CD8-positive, alpha-beta memory T cell (primary cell): ENCODE results near the gene ALG6. TPM values are rescaled to one million over a fixed set of nuclear protein-coding genes. Genes with fewer than 3 reads are reported as not detected.

ENCODE experiments used
- CTCF ChIA-PET: fragments of 350-600 bp; sonication (Branson Sonifier 250); formaldehyde crosslinking; loops from one replicate; lab custom pipeline; 2021; ENCODE audit warnings: antibody characterized with exemption; lab: Charles Lee
- POLR2A ChIA-PET: fragments of 350-600 bp; sonication (Branson Sonifier 250); formaldehyde crosslinking; loops from one replicate; lab custom pipeline; 2021; ENCODE audit warnings: antibody characterized with exemption; lab: Charles Lee
- DNase-seq, 5 donors: peaks; one replicate each; pipeline versions ENCODE4 v3.0.0 to v3.0.0-alpha.2; 2020 to 2022; ENCODE audit warnings: mixed read lengths in 1 of 5
- H3K27ac ChIP-seq: one replicate; pipeline ENCODE4 v1.7.0; 2013; ENCODE audit warnings: low read depth, mild to moderate bottlenecking, low read length, moderate library complexity
- H3K27me3 ChIP-seq: 2 replicates; pipeline ENCODE4 v1.7.0; 2013; ENCODE audit warnings: low read length, mild to moderate bottlenecking; ENCODE audit not compliant: insufficient read depth, poor library complexity, severe bottlenecking
- H3K36me3 ChIP-seq: 2 replicates; pipeline ENCODE4 v1.7.0; 2013; ENCODE audit warnings: mild to moderate bottlenecking, low read length, moderate library complexity; ENCODE audit not compliant: insufficient read depth
- H3K4me1 ChIP-seq: 2 replicates; pipeline ENCODE4 v1.7.0; 2013; ENCODE audit warnings: mild to moderate bottlenecking, low read length, moderate library complexity; ENCODE audit not compliant: insufficient read depth
- H3K4me3 ChIP-seq: 2 replicates; pipeline ENCODE4 v1.7.0; 2013; ENCODE audit warnings: mild to moderate bottlenecking, low read length
- H3K9me3 ChIP-seq: 2 replicates; pipeline ENCODE4 v1.7.0; 2013; ENCODE audit warnings: mild to moderate bottlenecking, low read length
- H3K27ac Mint-ChIP-seq, 8 donors: one replicate each; pipeline ENCODE4 v1.8.0; 2020 to 2021; ENCODE audit warnings: mixed read lengths in 8 of 8, mild to moderate bottlenecking in 6 of 8, inconsistent platforms in 3 of 8, moderate library complexity in 3 of 8
- H3K27me3 Mint-ChIP-seq, 2 donors: one replicate each; pipeline ENCODE4 v1.8.0; 2020 to 2021; ENCODE audit warnings: mixed read lengths in 2 of 2, mild to moderate bottlenecking in 1 of 2, moderate library complexity in 1 of 2
- H3K36me3 Mint-ChIP-seq, 3 donors: one replicate each; pipeline ENCODE4 v1.8.0; 2020 to 2021; ENCODE audit warnings: mixed read lengths in 3 of 3, inconsistent platforms in 1 of 3, mild to moderate bottlenecking in 1 of 3
- H3K4me1 Mint-ChIP-seq, 3 donors: one replicate each; pipeline ENCODE4 v1.8.0; 2020 to 2021; ENCODE audit warnings: mixed read lengths in 3 of 3, inconsistent platforms in 1 of 3, mild to moderate bottlenecking in 1 of 3
- H3K4me3 Mint-ChIP-seq, 7 donors: one replicate each; pipeline ENCODE4 v1.8.0; 2020 to 2021; ENCODE audit warnings: mixed read lengths in 7 of 7, mild to moderate bottlenecking in 6 of 7, moderate library complexity in 4 of 7, inconsistent platforms in 2 of 7
- H3K9me3 Mint-ChIP-seq, 5 donors: one replicate each; pipeline ENCODE4 v1.8.0; 2020 to 2022; ENCODE audit warnings: mixed read lengths in 5 of 5, mild to moderate bottlenecking in 3 of 5, moderate library complexity in 2 of 5, inconsistent platforms in 1 of 5
- polyA plus RNA-seq: library from polyadenylated mRNA; unstranded; fragments of 300-500 nt; fragmentation: Illumina TruSeq; gene quantifications from one replicate; pipeline ENCODE4 v1.2.3, GENCODE V29; 2021
- total RNA-seq, 2 experiments: library from RNA; stranded (reverse); gene quantifications; one replicate each; pipeline ENCODE4 v1.2.3, GENCODE V29; 2021

Gene ALG6
- total and polyA plus RNA-seq, 3 experiments from 2014 or later: 21.2 to 25.6 (median 24.6) TPM

DNA sequence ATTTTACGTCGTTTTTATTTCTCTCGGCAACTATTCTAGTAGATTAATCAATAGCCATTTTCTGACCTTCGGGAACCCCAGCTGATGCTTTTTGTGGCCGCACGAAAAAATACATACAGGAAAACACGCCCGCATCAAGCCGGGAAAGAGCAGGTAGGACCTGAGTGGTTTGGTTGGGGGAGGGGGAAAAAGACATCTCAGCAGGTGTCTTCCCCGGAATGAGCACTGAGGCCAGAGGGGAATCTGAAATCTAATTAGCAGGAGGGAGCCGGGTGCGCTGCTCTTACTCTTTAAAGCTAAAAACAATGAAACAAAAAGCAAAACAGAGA, 45.7 kb upstream of the ALG6 start:
- H3K27me3 ChIP-seq: peaks cover 69% of the 10 kb centered on the region
- DNase-seq: peak in 1 of 5 donors; percentile 12
- H3K4me3 ChIP-seq: peak overlapping the region; percentile 34
- Mint-ChIP-seq H3K27me3 (peaks cover 72 to 74% of the 10 kb centered on the region in 2 donors), H3K27ac (peak overlapping the region in 6 of 8 donors; percentile 34 to 80 (median 71)), H3K36me3 (peaks cover 2 to 19% (median 3%) of the 10 kb centered on the region in 3 donors), H3K4me3 (peak overlapping the region; percentile 63 to 89 (median 77)), H3K4me1 (peaks cover 39 to 45% (median 43%) of the 10 kb centered on the region in 3 donors), H3K9me3 (peaks cover 26 to 58% (median 48%) of the 10 kb centered on the region in 5 donors)
- POLR2A ChIA-PET: no interaction called here
- CTCF ChIA-PET: no interaction called here
- H3K9me3 ChIP-seq: no peaks in the 10 kb centered on the region
- no peaks in the 10 kb centered on the region for H3K36me3 ChIP-seq
- no peak overlapping the region for H3K27ac ChIP-seq
- peaks cover 8% of the 10 kb centered on the region for H3K4me1 ChIP-seq

DNA sequence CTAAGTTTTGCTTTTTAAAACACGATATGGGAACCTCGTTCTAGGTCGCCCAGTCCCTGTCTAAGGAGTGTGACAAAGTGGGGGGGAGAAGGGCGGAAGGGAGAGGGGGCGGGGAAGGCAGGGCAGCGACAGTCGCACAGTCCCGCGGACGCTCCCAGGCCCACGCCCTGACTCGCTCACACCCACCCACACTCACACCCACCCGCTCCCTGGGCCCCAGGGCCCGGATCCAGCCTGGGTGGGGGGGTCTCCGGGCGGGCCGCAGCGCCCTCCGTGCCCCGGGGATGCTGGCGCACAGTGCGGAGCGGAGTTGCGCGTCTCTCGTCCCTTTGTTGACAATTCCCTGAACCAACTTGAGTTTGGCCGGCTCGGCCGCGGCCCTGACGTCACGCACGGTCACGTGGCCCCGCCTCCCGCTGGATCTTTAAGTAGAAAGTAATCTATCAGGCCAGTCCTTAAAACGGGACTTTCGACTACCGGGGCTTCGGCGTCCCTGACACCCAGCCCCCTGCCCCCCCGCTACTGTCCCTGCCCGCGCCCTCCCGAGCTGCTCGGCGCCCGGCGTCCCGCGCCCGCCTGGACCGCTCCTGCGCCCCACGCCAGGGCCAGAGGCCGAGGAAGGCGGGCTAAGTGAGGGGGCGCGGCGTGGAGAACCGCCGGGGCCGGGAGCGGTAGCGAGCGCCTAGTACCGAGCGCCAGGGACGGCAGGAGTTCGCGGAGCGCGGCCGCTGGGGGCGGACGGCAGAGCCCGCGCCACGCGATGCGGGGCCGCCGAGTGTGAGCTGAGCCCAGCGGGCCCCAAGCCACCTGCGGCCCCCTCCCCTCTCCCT, 45.1 kb upstream of the ALG6 start, which contains the start of gene FOXD3:
TSS of gene FOXD3 (plus strand) at position 454 of the 830 bp plus-strand sequence. CDS start 492 bp downstream, outside the sequence.
- Mint-ChIP-seq H3K9me3 (peaks cover 26 to 64% (median 54%) of the 10 kb centered on the region in 5 donors), H3K4me3 (peak within 1 kb of the TSS; percentile 80 to 91 (median 83)), H3K4me1 (peaks cover 41 to 48% (median 46%) of the 10 kb centered on the region in 3 donors), H3K27me3 (peaks cover 77 to 80% of the 10 kb centered on the region in 2 donors), H3K36me3 (peaks cover 2 to 19% (median 3%) of the 10 kb centered on the region in 3 donors), H3K27ac (peak within 1 kb of the TSS in 6 of 8 donors; percentile 34 to 89 (median 74))
- peaks cover 13% of the 10 kb centered on the region for H3K4me1 ChIP-seq
- CTCF ChIA-PET: no interaction called here
- POLR2A ChIA-PET: no interaction called here
- peak within 1 kb of the TSS; percentile 43 for H3K4me3 ChIP-seq
- peaks cover 74% of the 10 kb centered on the region for H3K27me3 ChIP-seq
- no peaks in the 10 kb centered on the region for H3K9me3 ChIP-seq
- no peaks in the 10 kb centered on the region for H3K36me3 ChIP-seq
- H3K27ac ChIP-seq: no peak within 1 kb of the TSS
- peak in 1 of 5 donors; percentile 16 for DNase-seq

DNA sequence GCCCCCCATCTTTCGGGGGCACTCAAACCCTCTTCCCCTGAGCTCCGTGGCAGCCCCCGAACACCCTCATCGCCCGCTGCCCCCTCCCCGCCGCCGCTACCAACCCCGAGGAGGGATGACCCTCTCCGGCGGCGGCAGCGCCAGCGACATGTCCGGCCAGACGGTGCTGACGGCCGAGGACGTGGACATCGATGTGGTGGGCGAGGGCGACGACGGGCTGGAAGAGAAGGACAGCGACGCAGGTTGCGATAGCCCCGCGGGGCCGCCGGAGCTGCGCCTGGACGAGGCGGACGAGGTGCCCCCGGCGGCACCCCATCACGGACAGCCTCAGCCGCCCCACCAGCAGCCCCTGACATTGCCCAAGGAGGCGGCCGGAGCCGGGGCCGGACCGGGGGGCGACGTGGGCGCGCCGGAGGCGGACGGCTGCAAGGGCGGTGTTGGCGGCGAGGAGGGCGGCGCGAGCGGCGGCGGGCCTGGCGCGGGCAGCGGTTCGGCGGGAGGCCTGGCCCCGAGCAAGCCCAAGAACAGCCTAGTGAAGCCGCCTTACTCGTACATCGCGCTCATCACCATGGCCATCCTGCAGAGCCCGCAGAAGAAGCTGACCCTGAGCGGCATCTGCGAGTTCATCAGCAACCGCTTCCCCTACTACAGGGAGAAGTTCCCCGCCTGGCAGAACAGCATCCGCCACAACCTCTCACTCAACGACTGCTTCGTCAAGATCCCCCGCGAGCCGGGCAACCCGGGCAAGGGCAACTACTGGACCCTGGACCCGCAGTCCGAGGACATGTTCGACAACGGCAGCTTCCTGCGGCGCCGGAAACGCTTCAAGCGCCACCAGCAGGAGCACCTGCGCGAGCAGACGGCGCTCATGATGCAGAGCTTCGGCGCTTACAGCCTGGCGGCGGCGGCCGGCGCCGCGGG, 44.2 kb upstream of the ALG6 start:
- Mint-ChIP-seq H3K4me1 (peaks cover 36 to 47% (median 42%) of the 10 kb centered on the region in 3 donors), H3K9me3 (peaks cover 22 to 67% (median 59%) of the 10 kb centered on the region in 5 donors), H3K4me3 (peak overlapping the region; percentile 80 to 91 (median 83)), H3K27ac (peak overlapping the region in 4 of 8 donors; percentile 15 to 89 (median 78)), H3K36me3 (peaks cover 2 to 16% (median 5%) of the 10 kb centered on the region in 3 donors), H3K27me3 (peaks cover 78 to 81% of the 10 kb centered on the region in 2 donors)
- peaks cover 74% of the 10 kb centered on the region for H3K27me3 ChIP-seq
- no peaks in the 10 kb centered on the region for H3K36me3 ChIP-seq
- CTCF ChIA-PET: no interaction called here
- peaks cover 17% of the 10 kb centered on the region for H3K4me1 ChIP-seq
- H3K9me3 ChIP-seq: no peaks in the 10 kb centered on the region
- peak in 4 of 5 donors; percentile 19 to 60 (median 56) for DNase-seq
- H3K27ac ChIP-seq: no peak overlapping the region
- H3K4me3 ChIP-seq: peak overlapping the region; percentile 43
- POLR2A ChIA-PET: interaction anchor here (0.6 kb wide), 1 partner anchor 41 kb away, joined by 3 read pairs; no protein-coding TSS in a partner anchor

GRCh38 chr1:63323865-63324778, 43.3 kb upstream of the ALG6 start:
- H3K4me3 ChIP-seq: no peak overlapping the region
- H3K4me1 ChIP-seq: peaks cover 17% of the 10 kb centered on the region
- POLR2A ChIA-PET: interaction anchor here (0.6 kb wide), 1 partner anchor 40 kb away, joined by 3 read pairs; no protein-coding TSS in a partner anchor
- no peak for DNase-seq
- H3K36me3 Mint-ChIP-seq: peaks cover under 1 to 9% (median 6%) of the 10 kb centered on the region in 3 donors
- peaks cover 13 to 64% (median 55%) of the 10 kb centered on the region in 5 donors for H3K9me3 Mint-ChIP-seq
- no peaks in the 10 kb centered on the region for H3K36me3 ChIP-seq
- no peaks in the 10 kb centered on the region for H3K9me3 ChIP-seq
- peak overlapping the region in 4 of 8 donors; percentile 38 to 89 (median 74) for H3K27ac Mint-ChIP-seq
- CTCF ChIA-PET: no interaction called here
- H3K4me3 Mint-ChIP-seq: peak overlapping the region; percentile 55 to 91 (median 85)
- no peak overlapping the region for H3K27ac ChIP-seq
- peaks cover 78 to 81% of the 10 kb centered on the region in 2 donors for H3K27me3 Mint-ChIP-seq
- peaks cover 74% of the 10 kb centered on the region for H3K27me3 ChIP-seq
- peaks cover 33 to 40% (median 37%) of the 10 kb centered on the region in 3 donors for H3K4me1 Mint-ChIP-seq

GRCh38 chr1:63324779-63325119, 42.7 kb upstream of the ALG6 start:
- no peak for DNase-seq
- H3K36me3 Mint-ChIP-seq: peaks cover 0 to 7% (median 6%) of the 10 kb centered on the region in 3 donors

GRCh38 chr1:63325279-63325985, 42.0 kb upstream of the ALG6 start:
- peaks cover 76 to 78% of the 10 kb centered on the region in 2 donors for H3K27me3 Mint-ChIP-seq
- CTCF ChIA-PET: no interaction called here
- Histone ChIP-seq H3K4me3 (no peak overlapping the region), H3K27me3 (peaks cover 72% of the 10 kb centered on the region), H3K4me1 (peaks cover 17% of the 10 kb centered on the region), H3K36me3 (no peaks in the 10 kb centered on the region), H3K27ac (no peak overlapping the region), H3K9me3 (no peaks in the 10 kb centered on the region)
- H3K36me3 Mint-ChIP-seq: peaks cover 0 to 7% (median 6%) of the 10 kb centered on the region in 3 donors
- POLR2A ChIA-PET: no interaction called here
- peak overlapping the region in 2 of 8 donors; percentile 50 to 69 for H3K27ac Mint-ChIP-seq
- peak overlapping the region in 3 of 7 donors; percentile 23 to 40 (median 34) for H3K4me3 Mint-ChIP-seq
- H3K9me3 Mint-ChIP-seq: peaks cover 9 to 58% (median 48%) of the 10 kb centered on the region in 5 donors
- no peak for DNase-seq
- peaks cover 32 to 44% (median 41%) of the 10 kb centered on the region in 3 donors for H3K4me1 Mint-ChIP-seq

More at GRCh38 chr1:63324779-63325119, 42.7 kb upstream of the ALG6 start:
- ChIA-PET POLR2A (no interaction called here), CTCF (no interaction called here)
- peaks cover 9 to 62% (median 52%) of the 10 kb centered on the region in 5 donors for H3K9me3 Mint-ChIP-seq
- peak overlapping the region; percentile 27 to 85 (median 71) for H3K4me3 Mint-ChIP-seq
- Histone ChIP-seq H3K9me3 (no peaks in the 10 kb centered on the region), H3K27ac (no peak overlapping the region), H3K36me3 (no peaks in the 10 kb centered on the region), H3K27me3 (peaks cover 74% of the 10 kb centered on the region), H3K4me1 (peaks cover 17% of the 10 kb centered on the region), H3K4me3 (no peak overlapping the region)
- H3K4me1 Mint-ChIP-seq: peaks cover 34 to 42% (median 39%) of the 10 kb centered on the region in 3 donors
- peak overlapping the region in 4 of 8 donors; percentile 38 to 81 (median 68) for H3K27ac Mint-ChIP-seq
- peaks cover 78 to 81% of the 10 kb centered on the region in 2 donors for H3K27me3 Mint-ChIP-seq
